ENCODE measurements around the gene FAM177B.
"Not testable (repeated sequence)": the region's sequence is repeated elsewhere in the genome, so short reads cannot be mapped to it uniquely, and the experiment has no call there.

FAM177B gene

DNA sequence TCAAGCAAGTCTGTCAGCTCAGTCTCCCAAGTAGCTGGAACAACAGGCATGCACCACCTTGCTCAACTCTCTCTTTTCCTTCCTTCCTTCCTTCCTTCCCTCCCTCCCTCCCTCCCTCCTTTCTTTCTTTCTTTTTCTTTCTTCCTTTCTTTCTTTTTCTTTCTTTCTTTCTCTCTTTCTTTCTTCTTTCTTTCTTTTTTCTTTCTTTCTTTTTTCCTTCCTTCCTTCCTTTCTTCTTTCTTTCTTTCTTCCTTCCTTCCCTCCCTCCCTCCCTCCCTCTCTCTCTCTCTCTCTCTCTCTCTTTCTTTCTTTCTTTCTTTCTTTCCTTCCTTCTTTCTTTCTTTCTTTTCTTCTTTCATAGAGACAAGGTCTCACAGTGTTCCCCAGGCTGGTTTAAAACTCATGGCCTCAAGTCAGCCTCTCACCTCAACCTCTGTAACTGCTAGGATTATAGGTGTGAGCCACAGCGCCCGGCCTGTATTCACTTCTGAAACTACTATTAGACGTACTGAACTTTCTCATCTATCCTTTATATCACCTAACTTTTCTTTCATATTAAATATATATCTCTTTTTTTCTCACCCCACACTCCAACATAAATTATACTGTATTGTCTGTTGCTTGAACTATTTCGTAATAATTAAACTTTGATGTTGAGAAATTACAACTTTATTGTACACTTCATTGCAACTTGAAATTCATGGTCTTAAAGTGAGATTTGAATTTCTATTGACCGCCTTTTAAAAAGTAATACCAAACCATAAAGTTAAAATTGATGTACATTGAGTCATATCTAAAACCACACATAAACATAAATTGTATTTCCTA is 4.8 kb downstream of the FAM177B start:
- not testable (repeated sequence) for DNase-seq (ENCODE audit: low read depth)

DNA sequence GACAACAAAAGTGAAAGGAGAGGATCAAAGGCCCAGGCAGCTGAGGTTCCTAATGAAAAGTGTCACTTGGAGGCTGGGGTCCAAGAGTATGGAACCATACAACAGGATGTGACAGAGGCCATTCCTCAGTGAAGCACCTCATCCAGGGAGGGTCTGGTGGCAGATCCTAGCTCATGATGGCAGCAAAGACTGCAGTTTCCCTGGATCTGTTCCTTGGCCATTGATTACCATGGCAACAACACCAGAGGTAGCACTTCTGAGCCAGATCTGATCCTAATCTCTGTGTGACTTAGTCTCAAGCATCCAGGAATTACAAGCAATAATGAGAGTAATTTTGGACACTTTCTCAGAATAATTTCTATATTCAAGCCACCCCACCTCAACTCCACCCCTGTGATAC is 12.9 kb downstream of the FAM177B start:
- no peak for DNase-seq (ENCODE audit: low read depth)

DNA sequence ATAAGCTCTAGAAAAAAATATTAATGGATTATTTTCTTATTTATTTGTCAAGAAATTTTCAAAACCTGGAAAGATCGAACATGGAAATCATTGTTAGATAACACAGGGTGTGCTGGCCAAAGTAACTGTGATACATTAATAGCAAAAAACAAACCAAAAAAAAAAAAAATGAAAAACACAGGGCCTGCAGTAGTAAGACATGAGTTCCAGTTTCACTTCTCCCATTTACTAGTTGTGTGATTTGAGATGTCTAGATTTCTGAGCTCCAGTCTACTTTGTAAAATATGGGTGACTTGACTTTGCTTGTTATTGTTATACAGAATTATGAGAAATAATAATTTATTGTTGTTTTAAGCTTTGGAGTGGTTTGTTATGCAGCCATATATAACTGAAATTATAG is 13.6 kb downstream of the FAM177B start:
- no peak for DNase-seq (ENCODE audit: low read depth)

DNA sequence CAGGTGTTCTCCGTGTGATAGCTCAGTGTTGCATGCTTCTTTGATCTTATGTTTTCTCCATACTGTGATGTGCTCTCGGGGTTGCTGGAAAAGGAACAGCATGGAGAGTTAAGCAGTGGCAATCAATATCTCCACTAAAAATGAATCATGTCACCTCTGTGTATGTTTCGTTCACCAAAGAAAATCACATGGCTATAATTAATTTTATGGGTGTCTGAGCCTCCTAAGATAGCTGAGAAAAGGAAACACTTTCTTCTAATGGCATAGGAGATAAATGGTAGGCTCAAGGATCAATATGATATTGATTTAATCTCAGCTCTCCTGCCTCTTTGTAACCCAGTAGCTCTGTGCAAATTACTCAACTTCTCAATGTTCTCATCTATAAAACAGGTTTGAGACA is 14.3 kb downstream of the FAM177B start:
- DNase-seq (ENCODE audit: low read depth): no peak

DNA sequence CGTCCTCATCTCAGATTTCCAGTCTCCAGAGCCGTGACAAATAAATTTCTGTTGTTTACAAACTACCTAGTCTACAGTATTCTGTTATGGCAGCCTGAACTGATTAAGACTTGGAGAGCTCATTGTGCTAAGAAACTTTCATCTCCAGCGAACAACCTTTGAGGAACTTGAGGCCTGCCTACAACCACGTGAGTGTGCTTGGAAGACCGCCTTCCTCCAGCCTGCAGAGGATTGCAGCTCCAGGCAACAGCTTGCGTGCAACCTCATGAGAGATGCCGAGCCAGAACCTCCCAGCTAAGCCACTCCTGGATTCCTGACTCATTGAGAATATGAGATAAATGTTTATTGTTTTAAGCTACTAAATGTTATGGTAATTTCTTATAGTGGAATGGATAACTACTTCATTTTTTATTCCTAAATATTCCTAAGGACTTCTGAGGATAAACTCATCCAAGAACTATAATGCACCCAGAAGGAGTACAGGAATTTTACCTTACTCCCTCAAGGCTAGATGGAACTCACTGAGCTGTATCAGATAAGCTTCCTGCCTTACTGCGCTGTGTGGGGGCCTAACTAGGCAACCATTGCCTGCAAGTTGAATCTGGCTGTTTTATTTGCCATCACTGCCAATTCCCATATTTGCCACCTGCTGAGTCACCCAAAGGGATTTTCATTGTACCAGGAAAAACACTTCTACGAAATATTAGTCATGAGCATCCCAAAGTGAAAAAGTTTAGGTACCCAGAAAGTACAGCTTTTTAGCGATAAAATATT is 17.6 kb downstream of the FAM177B start:
- DNase-seq (ENCODE audit: low read depth): no peak

DNA sequence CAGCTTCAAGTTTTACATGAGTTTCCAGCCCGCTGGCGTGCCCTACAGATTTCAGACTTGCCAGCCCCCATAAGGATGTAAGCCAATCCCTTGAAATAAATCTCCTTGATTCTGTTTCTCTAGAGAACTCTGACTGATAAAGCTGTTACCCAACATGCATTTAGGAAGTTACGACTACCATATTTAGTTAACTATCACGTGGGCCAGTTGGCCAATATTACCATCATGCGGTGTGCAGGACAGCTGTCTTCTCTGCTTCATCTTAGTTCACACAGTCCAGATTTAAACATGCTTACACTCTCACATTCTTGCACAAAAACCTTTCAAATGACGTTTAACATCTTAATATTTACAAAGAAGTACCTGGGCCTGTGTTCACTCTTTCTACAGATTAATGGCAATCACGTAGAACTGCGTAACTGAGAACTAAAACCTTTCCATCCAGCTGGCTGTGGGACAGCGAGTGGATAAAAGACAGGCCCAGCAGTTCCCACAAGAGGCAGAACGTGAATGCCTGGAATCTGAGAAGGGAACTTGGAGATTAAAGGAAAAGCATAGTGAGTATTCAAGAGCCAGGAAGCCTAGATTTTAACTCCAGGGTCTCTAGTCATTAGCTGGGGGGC is 20.8 kb downstream of the FAM177B start:
- no peak for DNase-seq (ENCODE audit: low read depth)

DNA sequence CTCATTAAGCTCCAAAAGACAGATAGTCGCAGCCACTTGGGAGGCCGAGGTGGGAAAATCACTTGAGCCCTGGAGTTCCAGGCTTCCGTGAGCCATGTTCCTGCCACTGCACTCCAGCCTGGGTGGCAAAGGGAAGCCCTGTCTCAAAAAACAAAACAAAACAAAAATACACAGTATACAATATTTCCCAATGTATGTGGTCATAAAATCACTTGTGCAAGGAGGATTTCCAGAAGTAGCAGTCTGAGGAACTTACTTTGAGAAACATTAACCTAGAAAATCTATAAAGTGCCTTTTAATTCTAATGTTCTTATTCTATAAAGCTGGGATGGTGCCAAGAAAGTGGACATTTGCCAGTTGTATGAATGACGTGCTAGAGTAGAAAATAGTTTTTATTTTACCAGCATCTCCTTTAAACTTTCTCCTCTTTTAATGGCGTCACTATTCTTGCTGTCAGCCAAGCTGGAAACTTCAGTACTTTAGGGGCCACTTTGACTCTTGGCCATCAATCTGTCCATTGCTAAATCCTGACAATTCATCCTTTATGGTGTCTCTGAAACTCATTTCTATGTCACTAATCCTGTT is 22.5 kb downstream of the FAM177B start:
- no peak for DNase-seq (ENCODE audit: low read depth)

DNA sequence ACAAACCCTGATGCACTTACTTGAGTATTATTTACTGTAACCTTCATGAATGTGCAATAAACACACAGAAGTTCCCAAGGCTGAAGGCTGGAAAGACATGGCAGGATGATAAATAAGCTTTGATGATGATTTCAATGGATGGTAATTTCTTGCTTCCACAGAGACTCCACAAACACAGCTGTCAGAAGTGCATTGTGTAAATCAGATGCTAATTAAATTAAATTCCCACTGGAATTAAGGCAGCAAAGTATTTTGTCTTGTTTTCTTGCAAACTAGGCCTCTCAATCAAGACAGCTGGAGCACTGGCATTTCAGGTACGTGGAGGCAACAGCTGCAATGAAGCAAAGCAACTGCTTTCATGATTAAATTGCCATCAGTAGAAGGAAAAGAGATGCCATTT is 24.1 kb downstream of the FAM177B start:
- DNase-seq (ENCODE audit: low read depth): no peak

DNA sequence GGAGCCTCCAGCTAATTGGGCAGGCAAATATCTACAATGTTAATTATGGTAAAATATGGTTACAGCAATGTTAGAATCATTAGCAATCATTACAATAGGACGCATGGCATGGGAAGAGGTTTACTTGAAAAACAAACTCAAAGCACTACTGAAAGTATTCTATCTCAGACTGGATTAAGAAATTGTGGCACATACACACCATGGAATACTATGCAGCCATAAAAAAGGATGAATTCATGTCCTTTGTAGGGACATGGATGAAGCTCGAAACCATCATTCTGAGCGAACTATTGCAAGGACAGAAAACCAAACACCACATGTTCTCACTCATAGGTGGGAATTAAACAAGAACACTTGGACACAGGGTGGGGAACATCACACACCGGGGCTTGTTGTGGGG is 25.2 kb downstream of the FAM177B start:
- not testable (repeated sequence) for DNase-seq (ENCODE audit: low read depth)

DNA sequence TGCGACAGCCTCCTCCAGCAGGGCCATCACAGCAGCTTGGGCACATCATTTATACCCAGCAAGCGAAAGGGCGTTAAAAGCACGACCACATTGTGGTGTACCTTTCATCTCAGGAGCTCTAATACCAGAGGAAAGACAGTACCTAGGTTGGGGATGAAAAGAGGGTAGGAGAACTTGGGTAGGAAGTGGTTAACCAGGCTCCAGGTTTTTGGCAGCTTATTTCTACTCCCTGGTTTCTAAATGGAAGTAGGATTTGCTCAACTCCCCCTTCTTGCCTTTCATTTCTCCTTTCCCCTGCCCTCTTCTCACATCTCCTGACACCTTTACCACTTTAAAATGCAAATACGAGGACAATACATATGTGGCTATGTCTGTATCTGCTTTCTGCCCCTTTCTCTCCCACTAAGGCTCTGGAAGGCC is 30.2 kb downstream of the FAM177B start:
- DNase-seq (ENCODE audit: low read depth): no peak

DNA sequence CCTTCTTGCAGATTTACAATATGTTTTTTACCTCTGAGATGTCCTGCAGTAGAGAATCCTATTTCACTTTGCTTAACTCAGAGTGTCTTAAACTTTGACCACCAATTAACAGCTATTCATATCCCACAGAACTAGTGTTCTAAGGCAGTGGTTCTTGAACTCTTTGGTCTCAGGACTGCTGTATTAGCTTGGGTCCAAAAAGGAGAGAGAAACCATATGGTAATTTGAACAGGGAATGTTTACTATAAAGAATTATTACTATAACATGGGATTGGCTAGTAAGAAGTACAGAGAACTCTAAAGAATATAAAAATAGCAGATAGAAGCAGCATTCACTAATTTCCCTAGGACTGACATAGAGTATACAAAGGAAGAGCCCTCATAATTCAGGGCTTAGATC is 31.6 kb downstream of the FAM177B start:
- DNase-seq (ENCODE audit: low read depth): no peak

DNA sequence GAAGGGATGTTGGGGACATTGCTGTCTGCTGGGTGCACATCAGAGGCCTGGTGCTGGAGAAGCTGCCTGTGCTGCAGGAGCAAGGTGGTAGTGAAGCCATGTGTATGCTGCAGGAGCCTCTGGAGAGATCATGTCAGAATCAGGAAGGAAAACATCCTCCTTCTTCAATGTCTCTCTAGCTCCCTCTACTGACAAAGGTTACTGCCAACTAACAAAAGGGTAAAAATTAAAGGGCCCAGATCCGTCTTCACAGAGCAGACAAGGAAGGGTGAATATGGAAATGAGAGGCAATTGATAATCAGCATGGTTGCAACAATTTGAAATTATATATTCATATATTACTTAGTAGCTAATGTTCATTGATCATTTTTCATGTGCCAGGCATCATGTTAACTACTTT is 32.2 kb downstream of the FAM177B start:
- no peak for DNase-seq (ENCODE audit: low read depth)

DNA sequence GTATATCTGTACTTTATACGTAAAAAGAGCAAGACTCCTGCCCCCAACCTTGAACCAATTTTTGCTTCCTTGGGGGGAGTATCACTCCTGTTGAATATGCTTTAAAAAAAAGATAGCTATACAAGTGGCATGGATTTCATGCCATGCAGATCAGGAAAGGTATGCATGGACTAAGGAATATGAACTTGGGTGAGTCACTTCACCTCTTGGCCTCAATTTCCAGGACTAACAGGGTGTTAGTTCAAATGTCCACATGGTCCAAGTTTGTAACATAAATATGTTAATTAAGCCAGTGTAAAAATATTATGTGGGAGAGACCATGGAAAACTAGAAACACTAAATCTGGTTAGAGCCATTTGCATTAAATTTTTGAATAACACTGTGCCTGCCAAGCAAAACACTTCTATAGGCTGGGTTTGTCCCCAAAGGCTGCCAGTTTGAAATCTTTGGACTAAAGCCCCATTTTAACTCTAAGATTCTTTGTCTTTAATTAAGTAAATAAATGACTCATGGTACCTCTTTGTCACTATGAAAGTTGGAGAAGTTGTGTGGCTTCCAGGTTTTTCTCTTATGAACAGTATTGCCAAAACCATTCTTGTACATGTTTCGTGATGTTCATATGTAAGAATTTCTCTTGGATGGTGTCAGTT is 33.1 kb downstream of the FAM177B start:
- no peak for DNase-seq (ENCODE audit: low read depth)

DNA sequence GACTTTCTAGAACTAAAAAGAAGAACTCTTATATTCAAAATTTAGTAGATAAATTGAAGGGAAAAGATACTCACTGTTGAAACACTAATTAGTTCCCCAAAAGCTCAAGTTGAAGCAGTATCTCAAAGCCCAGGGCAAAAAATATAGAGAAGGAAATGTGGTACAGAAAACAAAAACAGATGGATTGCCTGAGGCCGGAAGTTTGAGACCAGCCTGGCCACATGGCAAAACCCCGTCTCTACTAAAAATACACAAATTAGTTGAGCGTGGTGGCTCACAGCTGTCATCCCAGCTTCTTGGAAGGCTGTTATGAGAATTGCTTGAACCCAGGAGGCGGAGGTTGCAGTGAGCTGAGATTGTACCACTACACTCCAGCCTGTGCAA is 36.0 kb downstream of the FAM177B start:
- no peak for DNase-seq (ENCODE audit: low read depth)

DNA sequence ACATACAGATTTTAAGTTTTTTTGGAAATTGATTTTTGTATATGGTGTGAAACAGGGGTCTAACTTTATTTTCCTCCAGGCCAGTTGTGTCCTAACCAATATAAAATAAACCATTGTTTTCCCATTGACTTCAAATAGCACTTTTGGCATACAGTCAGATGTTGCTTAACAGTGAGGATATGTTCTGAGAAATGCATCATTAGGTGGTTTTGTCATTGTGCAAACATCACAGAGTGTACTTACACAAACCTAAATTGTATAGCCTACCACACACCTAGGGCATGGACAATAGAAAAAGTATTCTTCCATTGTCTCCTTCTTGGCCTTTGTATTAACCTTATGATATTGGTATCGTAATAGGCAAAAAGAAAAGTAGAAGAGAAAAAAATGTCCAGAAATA is 40.5 kb downstream of the FAM177B start:
- DNase-seq (ENCODE audit: low read depth): no peak

DNA sequence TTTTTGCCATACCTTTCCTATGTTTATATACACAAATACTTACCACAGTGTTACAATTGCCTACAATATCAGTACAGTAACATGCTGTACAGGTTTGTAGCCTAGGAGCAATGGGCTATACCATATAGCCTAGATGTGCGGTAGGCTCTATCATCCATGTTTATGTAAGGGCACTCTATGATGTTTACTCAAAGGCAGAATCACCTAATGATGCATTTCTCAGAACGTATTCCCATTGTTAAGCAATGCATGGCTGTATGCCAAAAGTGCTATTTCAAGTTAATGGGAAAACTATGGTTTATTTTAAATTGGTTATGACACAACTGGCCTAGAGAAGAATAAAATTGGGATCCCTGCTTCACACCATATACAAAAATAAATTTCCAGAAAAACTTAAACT is 41.0 kb downstream of the FAM177B start:
- DNase-seq (ENCODE audit: low read depth): no peak

DNA sequence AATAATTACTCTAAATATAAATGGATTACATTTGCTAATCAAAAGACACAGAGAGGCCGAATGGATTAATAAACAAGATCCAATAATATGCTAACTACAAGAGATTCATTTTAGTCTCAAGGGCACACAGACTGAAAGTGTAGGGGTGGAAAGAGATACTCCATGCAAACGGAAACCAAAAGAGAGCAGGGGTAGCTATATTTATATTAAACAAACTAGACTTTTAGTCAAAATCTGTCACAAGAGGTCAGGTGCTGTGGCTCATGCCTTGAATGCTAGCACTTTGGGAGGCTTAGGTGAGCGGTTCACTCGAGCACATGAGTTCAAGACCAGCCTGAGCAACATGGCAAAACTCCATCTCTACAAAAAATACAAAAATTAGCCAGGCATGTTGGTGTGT is 44.2 kb downstream of the FAM177B start:
- no peak for DNase-seq (ENCODE audit: low read depth)

DNA sequence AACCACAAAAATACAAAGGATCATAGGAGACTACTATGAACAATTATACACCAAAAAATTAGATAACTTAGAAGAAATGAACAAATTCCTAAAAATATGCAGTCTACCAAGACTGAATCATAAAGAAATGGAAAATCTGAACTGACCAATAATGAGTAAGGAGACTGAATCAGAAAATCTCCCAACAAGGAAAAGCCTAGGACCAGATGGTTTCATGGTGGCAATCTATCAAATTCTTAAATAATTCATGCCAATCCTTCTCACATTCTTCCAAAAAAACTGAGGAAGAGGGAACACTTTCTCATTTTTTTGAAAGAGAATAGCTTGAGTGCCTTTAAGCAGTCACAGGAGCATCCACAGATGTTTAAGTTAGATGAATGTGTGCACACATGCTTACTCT is 46.0 kb downstream of the FAM177B start:
- no peak for DNase-seq (ENCODE audit: low read depth)

DNA sequence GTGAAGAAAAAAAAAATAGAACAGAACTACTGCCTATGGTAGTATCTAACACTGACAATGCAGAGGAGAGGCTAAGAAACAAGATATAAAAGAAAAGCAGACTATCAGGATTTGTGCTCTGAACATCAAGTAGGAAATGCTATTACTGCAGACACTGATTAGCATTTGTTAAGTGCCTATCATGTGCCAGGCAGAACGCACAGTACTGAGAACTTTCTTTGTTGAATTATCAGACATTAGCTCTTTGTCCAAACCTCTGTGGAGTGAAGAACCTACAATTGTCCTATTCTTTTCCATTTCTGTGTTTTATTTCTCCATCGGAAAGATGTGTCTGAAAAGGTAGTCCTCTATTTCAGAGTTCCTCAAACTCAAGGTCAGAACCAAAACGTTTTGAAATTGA is 47.4 kb downstream of the FAM177B start:
- DNase-seq (ENCODE audit: low read depth): no peak

DNA sequence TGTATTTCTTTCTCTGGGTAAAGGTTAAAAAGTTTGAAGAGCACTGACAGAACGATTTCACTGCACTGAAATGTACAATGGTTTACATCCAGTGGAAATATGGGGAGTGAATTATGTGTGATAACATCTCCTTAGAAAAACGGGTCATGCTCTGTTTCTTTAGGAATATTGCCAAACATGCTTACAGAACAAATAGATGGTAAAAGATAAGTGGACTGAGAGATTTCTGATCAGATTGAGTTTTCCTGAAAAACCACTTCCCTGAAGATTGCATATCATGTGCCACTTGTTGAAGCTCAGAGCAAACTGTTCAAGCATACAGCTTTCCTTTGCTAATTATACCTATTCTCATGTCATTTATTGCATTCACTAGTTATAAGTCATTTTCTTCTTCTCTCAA is 47.9 kb downstream of the FAM177B start:
- no peak for DNase-seq (ENCODE audit: low read depth)

DNA sequence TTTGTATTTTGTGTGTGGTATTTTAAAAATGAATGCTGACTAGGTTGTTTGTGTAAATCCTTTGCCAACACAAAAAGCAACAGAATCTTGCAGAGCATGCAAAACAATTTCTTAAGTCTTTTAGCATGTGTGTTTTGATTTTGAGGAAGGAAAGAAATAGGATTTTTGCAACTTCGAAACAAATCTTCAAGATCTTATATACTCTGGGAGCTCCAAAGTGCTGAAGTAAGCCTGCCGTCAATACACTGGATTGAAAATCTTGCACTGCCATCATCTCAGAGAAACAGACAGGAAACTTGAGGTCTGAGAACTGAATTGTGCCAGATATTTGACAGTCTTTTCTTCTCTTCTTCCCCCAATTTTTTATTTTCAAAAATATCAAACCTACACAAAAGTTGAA is 48.5 kb downstream of the FAM177B start:
- no peak for DNase-seq (ENCODE audit: low read depth)

DNA sequence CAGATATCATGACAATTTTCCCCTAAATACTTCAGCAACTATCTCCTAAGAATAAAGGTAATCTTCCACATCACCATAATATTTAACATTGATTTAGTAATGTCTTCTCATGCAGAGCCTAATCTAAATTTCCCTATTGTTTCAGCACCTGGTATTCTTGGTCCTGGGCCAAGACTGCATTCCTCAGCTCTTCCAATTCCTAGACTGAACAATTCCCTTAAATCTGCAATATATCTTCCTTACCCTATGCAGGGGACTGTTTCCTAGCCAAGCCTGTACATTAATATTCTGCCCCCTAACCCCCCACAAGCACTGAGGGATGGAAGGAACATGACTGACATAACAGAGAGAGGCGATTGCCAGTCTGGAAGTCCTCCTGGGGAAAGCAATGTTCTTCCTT is 49.1 kb downstream of the FAM177B start:
- DNase-seq (ENCODE audit: low read depth): no peak
